CD4-positive, alpha-beta T cell treated with Interferon gamma for 1 hour (primary cell): ENCODE data around the gene MDM2.
"Not testable (repeated sequence)": the region's sequence is repeated elsewhere in the genome, so short reads cannot be mapped to it uniquely, and the experiment has no call there.

Source experiments
- DNase-seq: peaks from one replicate; pipeline ENCODE4 v3.0.0-alpha.2; 2020

The MDM2 gene

DNA sequence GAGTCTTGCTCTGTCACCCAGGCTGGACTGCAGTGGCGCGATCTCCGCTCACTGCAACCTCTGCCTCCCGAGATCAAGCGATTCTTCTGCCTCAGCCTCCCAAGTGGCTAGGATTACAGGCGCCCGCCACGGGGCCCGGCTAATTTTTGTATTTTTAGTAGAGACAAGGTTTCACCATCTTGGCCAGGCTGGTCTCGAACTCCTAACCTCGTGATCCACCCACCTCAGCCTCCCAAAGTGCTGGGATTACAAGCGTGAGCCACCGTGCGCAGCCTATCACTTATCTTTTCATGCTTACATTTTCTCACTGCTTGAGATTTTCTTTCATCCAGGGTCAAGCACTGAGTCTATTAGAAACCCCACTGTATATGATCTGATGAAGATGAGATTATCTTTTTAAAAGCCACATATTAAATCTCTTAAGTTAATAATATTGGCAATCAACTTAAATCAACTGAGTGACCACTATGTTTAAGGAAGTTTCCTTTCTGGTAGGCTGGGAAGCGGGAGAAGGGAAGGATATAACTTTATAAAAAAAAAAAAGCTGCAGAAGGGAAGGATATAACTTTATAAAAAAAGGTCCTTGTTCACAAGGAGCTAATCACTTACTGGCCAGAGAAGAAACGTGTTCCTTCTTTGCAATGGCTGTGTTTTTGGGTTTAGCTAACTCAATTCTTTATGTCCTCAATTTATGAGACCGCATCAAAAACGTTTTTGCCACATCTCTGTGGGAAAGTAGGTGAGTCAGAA, 1.3 kb upstream of the MDM2 start:
- no peak for DNase-seq

DNA sequence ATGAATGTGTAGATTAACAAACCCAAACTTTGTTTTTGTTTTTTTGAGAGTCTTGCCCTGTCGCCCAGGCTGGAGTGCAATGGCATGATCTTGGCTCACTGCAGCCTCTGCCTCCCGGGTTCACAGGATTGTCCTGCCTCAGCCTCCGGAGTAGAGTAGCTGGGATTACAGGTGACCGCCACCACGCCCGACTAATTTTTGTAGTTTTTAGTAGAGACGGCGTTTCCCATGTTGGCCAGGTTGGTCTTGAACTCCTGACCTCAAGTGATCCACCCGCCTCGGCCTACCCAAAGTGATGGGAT, 752 bp upstream of the MDM2 start:
- DNase-seq, result not testable (repeated sequence)

DNA sequence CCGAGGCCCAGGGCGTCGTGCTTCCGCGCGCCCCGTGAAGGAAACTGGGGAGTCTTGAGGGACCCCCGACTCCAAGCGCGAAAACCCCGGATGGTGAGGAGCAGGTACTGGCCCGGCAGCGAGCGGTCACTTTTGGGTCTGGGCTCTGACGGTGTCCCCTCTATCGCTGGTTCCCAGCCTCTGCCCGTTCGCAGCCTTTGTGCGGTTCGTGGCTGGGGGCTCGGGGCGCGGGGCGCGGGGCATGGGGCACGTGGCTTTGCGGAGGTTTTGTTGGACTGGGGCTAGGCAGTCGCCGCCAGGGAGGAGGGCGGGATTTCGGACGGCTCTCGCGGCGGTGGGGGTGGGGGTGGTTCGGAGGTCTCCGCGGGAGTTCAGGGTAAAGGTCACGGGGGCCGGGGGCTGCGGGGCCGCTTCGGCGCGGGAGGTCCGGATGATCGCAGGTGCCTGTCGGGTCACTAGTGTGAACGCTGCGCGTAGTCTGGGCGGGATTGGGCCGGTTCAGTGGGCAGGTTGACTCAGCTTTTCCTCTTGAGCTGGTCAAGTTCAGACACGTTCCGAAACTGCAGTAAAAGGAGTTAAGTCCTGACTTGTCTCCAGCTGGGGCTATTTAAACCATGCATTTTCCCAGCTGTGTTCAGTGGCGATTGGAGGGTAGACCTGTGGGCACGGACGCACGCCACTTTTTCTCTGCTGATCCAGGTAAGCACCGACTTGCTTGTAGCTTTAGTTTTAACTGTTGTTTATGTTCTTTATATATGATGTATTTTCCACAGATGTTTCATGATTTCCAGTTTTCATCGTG, 612 bp downstream of the MDM2 start:
- peak; percentile 43 for DNase-seq

DNA sequence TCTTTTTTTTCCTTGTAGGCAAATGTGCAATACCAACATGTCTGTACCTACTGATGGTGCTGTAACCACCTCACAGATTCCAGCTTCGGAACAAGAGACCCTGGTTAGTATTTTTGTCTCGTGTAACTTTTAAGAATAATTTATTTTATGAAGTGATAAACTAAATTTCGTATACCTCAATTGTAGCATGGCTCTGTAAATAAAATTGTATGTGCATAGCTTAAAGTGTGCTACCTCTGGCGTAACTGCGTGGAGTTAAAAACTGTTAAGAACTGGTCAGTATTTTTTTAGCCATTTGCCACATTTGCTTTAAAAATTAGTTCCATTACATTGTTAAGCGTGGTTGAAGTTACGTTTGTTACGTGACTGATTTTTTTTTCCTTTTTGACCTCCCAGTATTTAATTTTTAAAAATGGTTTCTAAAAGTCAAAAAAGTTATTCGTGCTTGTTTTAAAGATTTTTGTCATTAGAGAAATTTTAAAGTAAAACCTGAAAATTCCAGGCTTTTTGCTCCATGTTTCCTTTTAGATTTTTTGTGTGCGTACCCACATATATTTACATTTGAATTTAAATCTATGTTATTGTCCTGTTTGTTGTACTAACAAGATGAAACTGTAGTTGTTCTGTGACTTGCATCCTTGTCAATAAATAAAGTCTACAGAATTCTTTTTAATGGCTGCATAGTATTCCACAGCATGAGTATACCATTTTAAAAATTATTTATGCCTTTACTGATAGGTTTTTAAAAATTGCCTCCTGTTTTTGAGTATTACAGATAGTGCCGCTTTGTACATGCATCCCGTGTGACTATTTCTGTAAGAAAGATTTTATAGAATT, 1.4 kb downstream of the MDM2 start:
- no peak for DNase-seq

DNA sequence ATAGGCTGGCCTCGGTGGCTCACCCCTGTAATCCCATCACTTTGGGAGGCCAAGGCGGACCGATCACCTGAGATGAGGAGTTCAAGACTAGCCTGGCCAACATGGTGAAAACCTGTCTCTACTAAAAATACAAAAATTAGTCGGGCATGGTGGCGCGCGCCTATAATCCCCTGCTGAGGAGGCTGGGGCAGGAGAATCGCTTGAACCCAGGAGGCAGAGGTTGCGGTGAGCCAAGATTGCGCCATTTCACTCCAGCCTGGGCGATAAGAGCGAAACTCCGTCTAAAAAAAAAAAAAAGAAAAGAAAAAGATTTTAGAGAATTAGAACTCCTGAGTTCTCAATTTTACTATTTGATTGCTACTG, 2.0 kb downstream of the MDM2 start:
- DNase-seq, result not testable (repeated sequence)

DNA sequence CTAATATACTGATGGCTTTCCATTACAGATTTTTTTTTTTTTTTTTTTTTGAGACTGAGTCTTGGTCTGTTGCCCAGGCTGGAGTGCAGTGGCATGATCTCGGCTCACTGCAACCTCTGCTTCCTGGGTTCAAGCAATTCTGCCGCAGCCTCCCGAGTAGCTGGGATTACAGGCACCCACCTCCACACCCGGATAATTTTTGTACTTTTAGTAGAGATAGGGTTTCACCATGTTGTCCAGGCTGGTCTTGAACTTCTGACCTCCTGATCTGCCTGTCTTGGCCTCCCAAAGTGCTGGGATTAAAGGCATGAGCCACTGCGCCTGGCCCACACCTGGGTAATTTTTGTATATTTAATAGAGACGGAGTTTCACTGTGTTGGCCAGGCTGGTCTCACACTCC, 3.6 kb downstream of the MDM2 start:
- DNase-seq, result not testable (repeated sequence)

DNA sequence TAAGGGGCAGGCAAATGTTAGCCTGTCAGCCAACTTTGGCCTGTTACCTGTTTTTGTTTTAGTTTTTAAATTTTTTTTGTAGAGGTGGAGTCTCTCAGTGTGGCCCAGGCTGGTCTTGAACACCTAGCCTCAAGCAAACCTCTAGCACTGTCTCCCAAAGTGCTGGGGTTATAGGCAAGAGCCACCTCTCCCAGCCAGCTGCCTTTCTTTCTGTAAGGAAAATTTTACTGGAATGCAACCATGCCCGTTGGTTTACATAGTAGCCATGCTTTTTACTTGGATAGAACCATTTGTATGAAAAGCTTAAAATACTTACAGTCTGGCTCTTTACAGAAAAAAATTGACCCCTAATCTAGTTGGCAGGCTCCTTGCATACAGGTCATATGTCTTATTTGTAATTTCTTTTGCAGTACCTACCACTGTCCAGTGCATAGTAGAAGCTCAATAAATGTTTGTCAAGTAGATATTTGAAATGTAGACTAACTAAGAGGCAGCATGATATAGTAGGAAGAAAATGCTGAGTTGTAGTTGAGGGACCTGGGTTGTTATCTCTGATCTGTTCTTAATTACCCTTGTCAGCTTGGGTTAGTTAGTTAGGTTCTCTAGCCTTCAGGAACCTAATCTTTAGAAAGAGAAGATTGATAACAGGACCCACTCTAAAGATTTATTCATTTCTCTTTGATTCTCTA, 4.7 kb downstream of the MDM2 start:
- no peak for DNase-seq

DNA sequence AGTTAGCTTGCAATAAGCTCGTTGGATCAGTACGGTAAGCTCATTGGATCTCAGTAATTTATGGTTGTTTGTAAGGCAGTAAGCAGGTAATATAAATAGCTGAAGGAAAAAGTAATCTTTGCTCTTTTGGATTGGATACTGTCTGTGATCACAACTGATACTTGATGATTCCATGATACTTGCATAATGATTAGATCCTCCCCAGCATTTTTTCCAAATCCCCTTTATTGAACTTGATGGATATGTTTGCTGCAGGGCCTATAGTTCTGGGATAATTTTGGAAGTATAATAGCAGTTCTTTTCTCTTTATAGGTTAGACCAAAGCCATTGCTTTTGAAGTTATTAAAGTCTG, 5.2 kb downstream of the MDM2 start:
- DNase-seq, result no peak

DNA sequence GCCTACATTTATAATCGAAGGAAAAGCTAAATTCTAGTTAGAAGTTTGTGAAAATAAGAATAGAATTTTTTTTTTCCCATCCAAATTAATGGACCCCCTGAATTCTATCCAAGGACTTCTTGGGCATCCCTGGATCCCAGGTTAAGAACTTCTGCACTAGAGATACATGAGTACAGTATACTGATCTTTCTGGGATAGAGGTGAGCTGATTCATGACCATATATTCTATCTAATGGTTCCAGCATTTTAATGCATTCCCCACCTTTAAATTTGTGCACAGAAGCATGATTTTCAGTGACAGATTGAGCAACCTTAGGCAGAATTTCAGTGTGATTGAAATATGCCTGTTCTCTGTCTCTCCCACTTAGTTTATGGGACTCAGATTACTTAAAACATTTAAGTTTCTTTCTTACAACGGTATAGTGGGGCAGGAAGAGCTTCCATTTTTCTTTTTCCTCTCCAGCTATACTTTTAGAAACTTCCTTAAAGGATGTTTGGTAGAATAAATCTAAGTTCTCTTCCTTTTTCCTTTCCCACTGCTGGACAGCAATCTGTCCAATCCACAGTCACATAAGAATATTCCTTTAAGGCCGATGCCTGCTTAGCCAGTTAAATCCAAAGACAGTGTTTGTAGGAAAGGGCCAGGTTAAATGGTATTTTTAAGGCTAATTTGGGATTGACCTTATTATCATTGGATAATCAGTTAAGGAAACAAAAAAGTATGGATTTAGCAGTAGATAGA, 6.7 kb downstream of the MDM2 start:
- DNase-seq, result no peak

DNA sequence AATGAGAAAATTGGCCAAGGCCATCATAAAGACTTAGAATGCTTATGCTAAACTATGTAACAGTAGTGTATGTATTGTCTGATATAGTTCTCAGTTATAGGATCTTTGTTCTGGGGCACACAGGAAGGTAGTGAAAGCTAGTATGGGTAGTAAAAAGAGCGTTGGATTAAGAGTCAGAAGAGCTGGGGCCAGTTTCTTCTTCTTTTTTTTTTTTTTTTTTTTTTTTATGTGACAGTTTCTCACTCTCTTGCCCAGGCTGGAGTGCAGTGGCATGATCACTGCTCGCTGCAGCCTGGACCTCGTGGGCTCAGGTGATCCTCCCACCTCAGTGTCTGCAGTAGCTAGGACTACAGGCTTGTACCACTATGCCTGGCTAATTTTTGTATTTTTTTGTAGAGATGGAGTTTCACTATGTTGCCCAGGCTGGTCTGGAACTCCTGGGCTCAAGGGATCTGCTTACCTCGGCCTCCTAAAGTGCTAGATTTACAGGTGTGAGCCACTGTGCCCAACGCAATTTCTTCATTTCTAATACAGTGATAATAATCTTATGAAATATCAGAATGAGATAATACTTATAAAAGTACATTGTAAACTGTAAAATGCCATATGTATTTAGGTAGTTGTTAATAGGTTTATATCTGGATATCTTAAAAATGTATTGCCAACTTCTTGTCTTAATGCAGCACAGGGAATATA, 7.4 kb downstream of the MDM2 start:
- no peak for DNase-seq

DNA sequence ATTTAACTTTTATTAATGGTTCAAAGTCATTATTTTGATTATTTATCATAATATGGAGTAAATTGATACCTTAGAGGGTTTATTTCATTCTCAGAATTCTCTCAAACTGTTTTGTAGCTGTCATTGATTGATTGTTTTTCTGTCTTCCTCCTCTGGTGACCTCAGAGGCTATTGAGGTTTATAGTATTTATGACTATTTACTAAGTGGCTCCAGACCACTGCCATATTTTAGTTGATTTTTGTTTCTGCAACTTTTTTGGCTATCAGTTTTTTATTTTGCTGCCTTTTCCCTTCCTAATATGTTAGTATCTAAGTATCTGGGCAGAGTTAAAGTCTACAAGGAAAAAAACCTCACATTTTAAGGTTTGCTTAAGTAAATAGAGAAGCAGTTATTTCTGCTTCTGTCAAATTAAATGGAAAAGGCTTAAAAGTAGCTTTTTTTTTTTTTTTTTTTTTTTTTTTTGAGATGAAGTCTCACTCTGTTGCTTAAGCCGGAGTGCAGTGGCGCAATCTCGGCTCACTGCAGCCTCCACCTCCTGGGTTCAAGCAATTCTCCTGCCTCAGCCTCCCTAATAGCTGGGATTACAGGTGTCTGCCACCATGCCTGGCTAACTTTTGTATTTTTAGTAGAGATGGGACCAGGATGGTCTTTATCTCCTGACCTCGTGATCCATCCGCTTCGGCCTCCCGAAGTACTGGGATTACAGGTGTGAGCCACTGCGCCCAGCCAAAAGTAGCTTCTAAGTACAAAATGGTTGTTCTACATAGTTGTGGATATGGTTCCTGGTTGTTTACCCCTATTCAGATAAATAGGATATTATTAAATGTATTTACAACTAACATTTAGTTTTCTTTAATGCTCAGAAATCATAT, 8.2 kb downstream of the MDM2 start:
- no peak for DNase-seq

DNA sequence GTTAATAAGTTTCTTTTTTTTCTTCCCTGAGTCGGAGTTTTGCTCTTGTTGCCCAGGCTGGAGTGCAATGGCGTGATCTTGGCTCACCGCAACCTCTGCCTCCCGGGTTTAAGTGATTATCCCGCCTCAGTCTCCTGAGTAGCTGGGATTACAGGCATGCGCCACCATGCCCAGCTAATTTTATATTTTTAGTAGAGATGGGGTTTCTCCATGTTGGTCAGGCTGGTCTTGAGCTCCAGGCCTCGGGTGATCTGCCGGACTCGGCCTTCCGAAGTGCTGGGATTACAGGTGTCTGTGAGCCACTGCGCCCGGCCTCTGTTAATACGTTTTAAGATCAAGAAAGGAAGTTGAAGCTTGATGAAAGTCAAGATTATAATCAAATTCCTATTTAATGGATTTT, 11.5 kb downstream of the MDM2 start:
- not testable (repeated sequence) for DNase-seq

DNA sequence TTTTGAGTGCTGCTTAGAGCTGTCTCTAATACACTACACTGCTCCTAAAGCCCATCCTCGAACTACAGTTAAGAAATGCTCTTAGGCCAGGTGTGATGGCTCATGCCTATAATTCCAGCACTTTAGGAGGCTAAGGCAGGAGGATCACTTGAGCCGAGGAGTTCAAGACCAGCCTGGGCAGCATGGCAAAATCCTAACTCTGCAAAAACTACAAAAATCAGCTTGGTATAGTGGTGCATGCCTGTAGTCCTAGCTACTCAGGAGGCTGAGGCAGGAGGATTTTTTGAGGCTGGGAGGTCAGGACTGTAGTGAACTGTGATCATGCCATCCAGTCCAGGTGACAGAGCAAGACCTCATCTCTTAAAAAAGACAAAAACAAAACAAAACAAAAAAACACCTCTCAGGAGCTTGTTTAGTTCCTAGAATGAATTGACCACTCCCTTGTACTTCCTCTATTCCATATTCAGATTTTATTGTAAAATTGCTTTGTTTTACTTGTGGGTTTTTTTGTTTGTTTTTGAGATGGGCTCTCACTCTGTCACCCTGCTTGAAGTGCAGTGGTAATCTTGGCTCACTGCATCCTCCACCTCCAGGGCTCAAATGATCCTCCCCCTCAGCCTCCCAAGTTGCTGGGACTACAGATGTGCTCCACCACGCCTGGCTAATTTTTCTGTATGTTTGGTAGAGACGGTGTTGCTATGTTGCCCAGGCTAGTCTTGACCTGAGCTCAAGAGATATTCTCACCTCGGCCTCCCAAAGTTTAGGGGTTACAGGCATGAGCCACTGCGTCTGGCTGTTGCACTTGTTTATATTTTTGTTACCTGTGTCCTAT, 13.6 kb downstream of the MDM2 start:
- no peak for DNase-seq

DNA sequence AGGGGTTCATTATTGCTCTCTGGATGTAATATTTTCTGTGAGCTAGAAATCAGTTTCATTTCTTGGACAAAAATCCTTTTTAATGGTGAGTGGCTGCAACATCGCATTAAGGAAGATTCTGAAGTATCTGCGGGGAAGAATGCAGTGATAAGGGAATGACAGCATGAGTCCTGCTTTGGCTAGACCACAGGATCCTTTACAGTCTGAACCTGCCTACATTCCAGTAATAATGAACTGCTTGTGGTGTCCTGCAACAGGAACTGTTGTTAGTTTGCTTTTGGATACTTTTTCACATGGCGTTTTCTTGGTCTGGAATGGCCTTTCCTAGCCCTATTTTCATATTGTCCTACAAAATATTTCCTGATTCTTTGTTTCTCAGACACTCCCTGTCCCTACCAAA, 15.7 kb downstream of the MDM2 start:
- no peak for DNase-seq

DNA sequence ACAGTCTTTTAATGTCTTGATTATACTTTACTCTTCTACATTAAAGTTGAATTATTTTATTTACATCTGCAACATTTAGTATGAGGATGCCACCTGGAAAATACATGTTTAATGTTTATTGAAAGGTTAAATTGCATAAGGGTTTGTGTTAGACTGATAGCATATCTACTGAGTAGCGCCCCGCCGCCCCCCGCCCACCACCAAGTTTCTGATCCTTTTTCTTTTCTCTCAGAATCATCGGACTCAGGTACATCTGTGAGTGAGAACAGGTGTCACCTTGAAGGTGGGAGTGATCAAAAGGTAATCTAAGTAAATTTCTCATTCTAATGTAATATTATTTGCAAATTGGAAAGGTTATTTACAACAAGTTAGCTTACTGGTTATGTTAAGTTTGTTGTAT, 16.2 kb downstream of the MDM2 start:
- no peak for DNase-seq

DNA sequence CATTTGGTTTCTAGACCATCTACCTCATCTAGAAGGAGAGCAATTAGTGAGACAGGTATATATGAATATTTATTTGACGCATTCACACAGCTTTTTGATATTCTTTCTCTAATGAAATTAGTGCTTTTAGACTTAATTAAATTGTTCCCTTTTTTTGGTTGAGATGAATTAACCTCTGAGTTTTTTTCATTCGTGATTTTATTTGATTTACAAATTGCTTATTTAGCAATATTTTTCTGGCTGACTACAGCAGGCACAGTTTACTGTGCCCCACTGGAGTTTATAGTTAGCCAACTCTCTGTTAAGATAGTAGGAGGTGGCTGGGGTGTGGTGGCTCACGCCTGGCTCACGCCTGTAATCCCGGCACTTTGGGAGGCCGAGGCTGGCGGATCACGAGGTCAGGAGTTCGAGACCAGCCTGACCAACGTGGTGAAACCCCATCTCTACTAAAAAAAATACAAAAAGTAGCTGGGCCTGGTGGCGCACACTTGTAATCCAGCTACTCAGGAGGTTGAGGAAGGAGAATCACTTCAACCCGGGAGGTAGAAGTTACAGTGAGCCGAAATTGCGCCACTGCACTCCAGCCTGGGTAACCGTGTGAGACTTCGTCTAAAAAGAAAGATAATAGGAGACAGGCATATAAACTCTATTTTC, 16.7 kb downstream of the MDM2 start:
- DNase-seq, result no peak

DNA sequence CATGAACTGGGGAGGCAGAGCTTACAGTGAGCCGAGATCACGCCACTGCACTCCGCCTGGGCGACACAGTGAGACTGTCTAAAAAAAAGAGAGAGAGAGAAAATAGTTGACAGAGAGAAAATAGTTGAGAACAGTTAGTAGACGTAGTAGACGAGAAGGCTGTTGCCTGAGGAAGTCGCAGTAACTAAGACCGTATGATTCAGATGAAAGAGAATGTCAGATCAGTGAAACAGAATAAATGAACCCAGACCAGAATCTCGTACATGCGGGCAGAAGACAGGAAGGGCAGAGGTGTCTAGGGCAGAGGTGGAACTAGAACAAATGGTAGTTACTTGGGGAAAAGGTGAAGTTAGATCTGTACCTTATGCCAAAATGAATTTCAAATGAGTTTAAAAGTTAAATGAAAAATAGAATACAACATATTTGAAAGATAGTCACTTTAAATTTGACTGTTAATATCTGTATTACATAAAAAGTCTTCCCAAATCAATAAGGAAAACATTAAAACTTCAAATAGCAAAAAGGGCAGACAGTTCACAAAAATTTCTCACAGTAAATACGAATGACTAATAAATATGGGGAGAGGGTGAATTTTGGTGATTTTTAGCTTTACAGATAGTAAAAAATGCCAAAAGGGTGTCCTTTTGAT, 17.7 kb downstream of the MDM2 start:
- DNase-seq, result no peak

DNA sequence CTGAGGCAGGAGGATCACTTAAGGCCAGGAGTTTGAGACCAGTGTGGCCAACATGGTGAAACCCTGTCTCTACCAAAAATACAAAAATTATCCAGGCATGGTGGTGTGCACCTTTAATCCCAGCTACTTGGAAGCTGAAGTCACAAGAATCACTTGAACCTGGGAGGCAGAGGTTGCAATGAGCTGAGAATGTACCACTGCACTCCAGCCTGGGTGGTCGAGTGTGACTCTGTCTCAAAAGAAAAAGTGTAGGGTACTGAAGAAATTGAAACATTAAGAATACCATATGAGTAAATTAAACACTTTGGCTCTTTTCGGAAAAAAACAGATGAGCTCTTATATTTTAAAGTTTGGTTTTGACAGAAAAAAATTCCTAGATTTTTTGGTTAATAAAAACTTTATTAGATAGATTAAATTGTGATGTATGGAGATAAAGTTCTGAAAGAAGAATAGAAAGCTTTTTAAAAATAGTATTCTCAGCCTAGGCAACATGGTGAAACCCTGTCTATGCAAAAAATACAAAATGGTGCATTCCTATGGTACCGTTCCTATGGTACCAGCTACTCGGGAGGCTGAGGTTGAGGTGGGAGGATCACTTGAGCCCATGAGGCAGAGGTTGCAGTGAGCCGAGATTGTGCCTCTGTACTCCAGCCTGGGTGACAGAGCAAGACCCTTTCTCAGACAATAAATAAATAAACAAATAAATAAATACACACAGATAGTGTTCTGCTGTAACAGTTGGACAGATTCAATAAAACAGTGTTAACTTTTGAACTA, 20.1 kb downstream of the MDM2 start:
- DNase-seq, result no peak
